HUES6 (cell line): ENCODE results near the gene KATNB1.
"Not testable (repeated sequence)": the region's sequence is repeated elsewhere in the genome, so short reads cannot be mapped to it uniquely, and the experiment has no call there.

ENCODE experiments used
- H3K27ac ChIP-seq: 2 replicates; pipeline ENCODE4 v1.7.0; 2013; ENCODE audit warnings: low read depth, mild to moderate bottlenecking, low read length, inconsistent platforms
- H3K27me3 ChIP-seq: 2 replicates; pipeline ENCODE4 v1.6.1; 2013; ENCODE audit warnings: low read length; ENCODE audit not compliant: control insufficient read depth, insufficient read depth
- H3K36me3 ChIP-seq: 2 replicates; pipeline ENCODE4 v1.6.1; 2013; ENCODE audit warnings: low read length; ENCODE audit not compliant: control insufficient read depth, insufficient read depth
- H3K4me1 ChIP-seq: 2 replicates; pipeline ENCODE4 v1.6.1; 2013; ENCODE audit warnings: low read length; ENCODE audit not compliant: control insufficient read depth, insufficient read depth
- H3K4me3 ChIP-seq: 2 replicates; pipeline ENCODE4 v1.5.1; 2013; ENCODE audit warnings: low read depth, low read length
- H3K9ac ChIP-seq: one replicate; pipeline ENCODE4 v1.6.1; 2013; ENCODE audit warnings: mild to moderate bottlenecking, low read length
- H3K9me3 ChIP-seq: 2 replicates; pipeline ENCODE4 v1.6.1; 2013; ENCODE audit warnings: low read depth, low read length; ENCODE audit not compliant: control insufficient read depth, insufficient read depth

Gene KATNB1

DNA sequence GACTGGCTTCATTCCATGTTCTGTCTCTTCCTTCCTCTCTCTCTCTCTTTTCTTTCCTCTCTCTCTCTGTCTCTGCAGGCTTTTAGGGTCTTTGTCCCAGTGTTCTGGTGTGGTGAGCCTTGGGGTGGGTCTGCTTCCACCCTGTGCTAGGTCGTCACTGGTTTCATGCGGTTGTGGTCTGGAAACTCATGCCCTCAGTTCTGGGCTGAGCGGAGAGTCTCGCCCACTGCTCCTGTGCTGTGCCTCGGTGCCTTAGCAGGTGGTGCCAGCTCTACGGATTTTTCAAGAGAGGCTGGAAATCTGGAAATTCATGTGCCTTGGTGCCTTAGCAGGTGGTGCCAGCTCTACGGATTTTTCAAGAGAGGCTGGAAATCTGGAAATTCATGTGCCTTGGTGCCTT is 10.7 kb downstream of the KATNB1 start:
- not testable (repeated sequence) for H3K9me3 ChIP-seq, H3K27me3 ChIP-seq, H3K4me1 ChIP-seq, H3K27ac ChIP-seq, H3K9ac ChIP-seq, H3K4me3 ChIP-seq
- H3K36me3 ChIP-seq = peaks cover 36% of the 10 kb centered on the region

GRCh38 chr16:57747091-57747490 is 11.5 kb downstream of the KATNB1 start:
- H3K27ac ChIP-seq = no peak overlapping the region
- no peak overlapping the region for H3K9ac ChIP-seq
- no peaks in the 10 kb centered on the region for H3K27me3 ChIP-seq
- H3K9me3 ChIP-seq = no peaks in the 10 kb centered on the region
- peaks cover 44% of the 10 kb centered on the region for H3K36me3 ChIP-seq
- H3K4me1 ChIP-seq = no peaks in the 10 kb centered on the region
- H3K4me3 ChIP-seq = no peak overlapping the region

GRCh38 chr16:57747496-57747895 is 11.9 kb downstream of the KATNB1 start:
- Histone ChIP-seq H3K4me1 (no peaks in the 10 kb centered on the region; the same call in 1 of the 2 replicates), H3K9ac (no peak overlapping the region), H3K9me3 (no peaks in the 10 kb centered on the region), H3K27ac (no peak overlapping the region), H3K36me3 (peaks cover 44% of the 10 kb centered on the region), H3K4me3 (no peak overlapping the region), H3K27me3 (no peaks in the 10 kb centered on the region)

DNA sequence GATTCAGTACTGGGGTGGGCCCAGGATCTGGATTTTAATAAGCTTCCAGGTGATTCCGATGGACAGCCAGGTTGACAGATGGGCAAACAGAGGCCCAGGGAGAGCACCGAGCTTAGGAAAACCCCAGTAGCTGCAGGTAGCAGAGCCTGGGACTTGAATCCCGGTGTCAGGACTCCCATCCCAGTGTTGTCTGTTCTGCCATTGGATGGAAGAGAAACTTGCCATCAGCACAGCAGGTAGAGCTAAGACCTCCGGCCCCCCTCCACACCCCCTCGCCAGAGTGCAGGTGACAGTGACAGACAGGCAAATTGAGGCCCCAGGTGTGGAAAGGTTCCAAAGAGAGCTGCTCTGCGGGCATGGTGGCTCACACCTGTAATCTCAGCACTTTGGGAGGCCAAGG is 12.4 kb downstream of the KATNB1 start:
- H3K27me3 ChIP-seq = no peaks in the 10 kb centered on the region
- H3K4me3 ChIP-seq = no peak overlapping the region
- H3K9me3 ChIP-seq = no peaks in the 10 kb centered on the region
- peaks cover 43% of the 10 kb centered on the region for H3K36me3 ChIP-seq
- no peaks in the 10 kb centered on the region; the same call in 1 of the 2 replicates for H3K4me1 ChIP-seq
- no peak overlapping the region for H3K9ac ChIP-seq
- H3K27ac ChIP-seq = no peak overlapping the region

- Histone ChIP-seq H3K27me3 (no peaks in the 10 kb centered on the region), H3K9ac (no peak overlapping the region), H3K36me3 (peaks cover 45% of the 10 kb centered on the region), H3K4me3 (no peak overlapping the region), H3K9me3 (no peaks in the 10 kb centered on the region), H3K4me1 (no peaks in the 10 kb centered on the region; the same call in 1 of the 2 replicates), H3K27ac (no peak overlapping the region)
Observed at GRCh38 chr16:57748596-57748995, 13.0 kb downstream of the KATNB1 start.

DNA sequence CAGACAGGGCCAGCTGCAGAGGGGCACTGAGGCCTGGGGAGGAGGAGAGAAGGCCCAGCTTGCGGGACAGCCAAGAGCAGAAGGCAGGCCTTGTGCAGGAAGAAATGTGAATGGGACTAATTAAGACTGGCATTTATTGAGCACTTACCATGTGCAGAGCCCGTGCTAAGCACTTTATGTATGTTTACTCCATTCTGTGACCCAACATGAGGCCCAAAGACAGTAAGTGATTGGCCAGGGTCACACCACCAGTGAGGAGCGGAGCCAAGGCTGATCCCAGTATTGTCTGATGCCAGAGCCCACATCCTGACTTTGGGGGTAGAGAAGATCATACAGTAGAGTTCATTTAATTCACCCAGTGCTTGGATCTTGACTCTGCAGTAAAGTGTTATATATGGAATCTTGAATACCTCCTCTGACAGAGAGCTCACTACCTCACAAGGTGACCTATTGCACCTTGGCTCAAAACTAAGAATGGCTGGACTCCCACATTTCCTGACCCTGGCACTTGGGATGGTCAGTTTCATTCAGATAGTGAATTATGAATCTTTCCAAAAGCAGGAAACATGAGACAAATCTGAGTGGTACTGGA is 13.6 kb downstream of the KATNB1 start:
- H3K4me1 ChIP-seq = no peaks in the 10 kb centered on the region; the same call in 1 of the 2 replicates
- no peak overlapping the region for H3K27ac ChIP-seq
- H3K36me3 ChIP-seq = peaks cover 47% of the 10 kb centered on the region
- no peaks in the 10 kb centered on the region for H3K9me3 ChIP-seq
- H3K27me3 ChIP-seq = no peaks in the 10 kb centered on the region
- no peak overlapping the region for H3K4me3 ChIP-seq
- no peak overlapping the region for H3K9ac ChIP-seq

- no peaks in the 10 kb centered on the region; the same call in 1 of the 2 replicates for H3K4me1 ChIP-seq
- H3K27ac ChIP-seq = no peak overlapping the region
- H3K4me3 ChIP-seq = no peak overlapping the region
- H3K36me3 ChIP-seq = peaks cover 47% of the 10 kb centered on the region
- H3K9me3 ChIP-seq = no peaks in the 10 kb centered on the region
- H3K9ac ChIP-seq = no peak overlapping the region
- no peaks in the 10 kb centered on the region for H3K27me3 ChIP-seq
Observed at GRCh38 chr16:57749856-57750452, 14.4 kb downstream of the KATNB1 start.

DNA sequence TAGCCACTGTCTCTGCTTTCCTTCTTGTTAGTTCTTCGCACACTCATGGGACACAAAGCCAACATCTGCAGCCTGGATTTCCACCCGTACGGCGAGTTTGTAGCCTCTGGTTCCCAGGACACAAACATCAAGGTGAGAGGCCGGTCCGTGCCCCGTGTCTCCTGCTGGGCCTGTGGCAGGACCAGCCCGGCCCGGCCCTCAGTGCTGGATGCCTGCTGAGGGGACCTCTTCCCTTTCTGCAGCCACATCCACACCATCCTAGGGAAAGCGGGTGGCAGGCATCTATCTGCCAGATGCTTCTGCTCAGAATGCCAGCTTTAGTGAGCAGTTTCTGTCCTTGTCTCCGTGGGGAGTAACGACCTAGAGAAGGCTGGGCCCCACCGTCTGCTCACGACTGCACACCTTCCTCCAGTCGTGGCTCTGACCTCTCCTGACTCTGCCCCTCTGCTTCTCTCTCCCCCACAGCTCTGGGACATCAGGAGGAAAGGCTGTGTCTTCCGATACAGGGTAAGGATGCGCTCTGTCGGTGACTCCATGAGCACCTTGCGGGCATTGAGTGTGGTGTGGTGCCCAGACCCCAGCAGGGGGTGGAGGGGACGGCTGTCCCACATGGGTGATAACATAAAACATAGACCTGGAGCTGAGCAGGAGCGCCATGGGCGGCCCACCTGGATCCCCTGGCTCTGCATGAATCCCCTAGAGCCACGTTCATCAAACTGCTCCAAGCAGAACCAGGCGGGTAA is 15.4 kb downstream of the KATNB1 start:
- H3K9ac ChIP-seq = no peak overlapping the region
- H3K27ac ChIP-seq = no peak overlapping the region
- H3K4me3 ChIP-seq = no peak overlapping the region
- no peaks in the 10 kb centered on the region for H3K27me3 ChIP-seq
- no peaks in the 10 kb centered on the region; the same call in 1 of the 2 replicates for H3K4me1 ChIP-seq
- H3K9me3 ChIP-seq = no peaks in the 10 kb centered on the region
- peaks cover 57% of the 10 kb centered on the region for H3K36me3 ChIP-seq

DNA sequence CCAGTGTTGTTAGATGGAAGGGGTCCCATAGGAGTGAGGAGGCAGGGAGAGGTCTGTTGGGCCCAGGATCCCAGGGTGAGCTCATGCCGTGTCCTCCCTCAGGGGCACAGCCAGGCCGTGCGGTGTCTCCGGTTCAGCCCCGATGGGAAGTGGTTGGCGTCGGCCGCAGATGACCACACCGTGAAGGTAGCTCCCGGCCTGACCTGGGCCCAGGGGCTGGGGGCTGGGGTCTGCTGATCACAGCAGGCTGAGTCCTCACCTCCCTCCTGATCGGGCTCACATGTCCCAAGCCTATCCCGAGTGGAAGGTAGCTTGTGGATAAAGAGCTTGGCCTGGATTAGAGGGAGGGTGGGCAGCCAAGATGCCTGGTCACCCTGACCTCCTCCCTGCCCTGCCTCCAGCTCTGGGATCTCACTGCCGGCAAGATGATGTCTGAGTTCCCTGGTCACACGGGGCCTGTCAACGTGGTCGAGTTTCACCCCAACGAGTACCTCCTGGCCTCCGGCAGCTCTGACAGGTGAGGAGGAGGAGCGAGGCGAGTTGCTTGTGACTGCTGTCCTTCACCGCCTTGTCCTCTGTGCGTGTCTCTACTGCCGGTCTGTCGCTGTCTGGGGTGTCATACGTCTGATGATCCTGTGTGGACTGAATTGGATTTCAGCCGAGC is 16.1 kb downstream of the KATNB1 start:
- no peak overlapping the region for H3K9ac ChIP-seq
- H3K4me1 ChIP-seq = no peaks in the 10 kb centered on the region; the same call in 1 of the 2 replicates
- no peak overlapping the region for H3K27ac ChIP-seq
- peaks cover 64% of the 10 kb centered on the region for H3K36me3 ChIP-seq
- H3K27me3 ChIP-seq = no peaks in the 10 kb centered on the region
- H3K4me3 ChIP-seq = no peak overlapping the region
- H3K9me3 ChIP-seq = no peaks in the 10 kb centered on the region

- no peak overlapping the region for H3K9ac ChIP-seq
- H3K9me3 ChIP-seq = no peaks in the 10 kb centered on the region
- H3K27me3 ChIP-seq = no peaks in the 10 kb centered on the region
- no peak overlapping the region for H3K27ac ChIP-seq
- H3K4me1 ChIP-seq = no peaks in the 10 kb centered on the region; the same call in 1 of the 2 replicates
- H3K36me3 ChIP-seq = peaks cover 67% of the 10 kb centered on the region
- H3K4me3 ChIP-seq = no peak overlapping the region
Observed at GRCh38 chr16:57752203-57752580, 16.6 kb downstream of the KATNB1 start.
